ENCODE measurements around the gene PAXIP1.
"Not testable (repeated sequence)": the region's sequence is repeated elsewhere in the genome, so short reads cannot be mapped to it uniquely, and the experiment has no call there.

PAXIP1 gene

GRCh38 chr7:154931906-154932305 is 71.0 kb downstream of the PAXIP1 start:
- Histone ChIP-seq H3K4me1 (ENCODE audit: low read depth, poor library complexity, severe bottlenecking) (no peaks in the 10 kb centered on the region), H3K79me2 (ENCODE audit: insufficient read depth, low read depth) (no peaks in the 10 kb centered on the region), H3K4me3 (IDR thresholded peaks at IDR 0.05; ENCODE audit: insufficient read depth, low read depth, low read length) (no peak overlapping the region), H4K20me1 (ENCODE audit: insufficient read depth) (no peaks in the 10 kb centered on the region), H3K9ac (no peak overlapping the region), H3K36me3 (ENCODE audit: insufficient read depth) (no peaks in the 10 kb centered on the region), H3K4me2 (no peak overlapping the region), H3K27me3 (ENCODE audit: insufficient read depth, low read depth) (no peaks in the 10 kb centered on the region), H3K27ac (no peak overlapping the region), H2AFZ (ENCODE audit: low read depth) (no peak overlapping the region)
- TF ChIP-seq CTCF (conservative IDR thresholded peaks at IDR 0.05; ENCODE audit: low read depth, low read length), result no peak

GRCh38 chr7:154929006-154929726 is 73.8 kb downstream of the PAXIP1 start:
- Histone ChIP-seq H3K79me2 (ENCODE audit: insufficient read depth, low read depth) (no peaks in the 10 kb centered on the region), H3K27ac (no peak overlapping the region), H2AFZ (ENCODE audit: low read depth) (peak overlapping the region; percentile 87; the same call in 1 of the 2 replicates), H3K27me3 (ENCODE audit: insufficient read depth, low read depth) (no peaks in the 10 kb centered on the region), H3K4me3 (IDR thresholded peaks at IDR 0.05; ENCODE audit: insufficient read depth, low read depth, low read length) (peak overlapping the region; percentile 63), H3K36me3 (ENCODE audit: insufficient read depth) (no peaks in the 10 kb centered on the region), H4K20me1 (ENCODE audit: insufficient read depth) (no peaks in the 10 kb centered on the region), H3K4me1 (ENCODE audit: low read depth, poor library complexity, severe bottlenecking) (no peaks in the 10 kb centered on the region), H3K4me2 (peak overlapping the region; percentile 67; the same call in 1 of the 2 replicates), H3K9ac (no peak overlapping the region)
- no peak for TF ChIP-seq CTCF (conservative IDR thresholded peaks at IDR 0.05; ENCODE audit: low read depth, low read length)

- Histone ChIP-seq H2AFZ (ENCODE audit: low read depth) (peak overlapping the region; percentile 87), H3K4me3 (IDR thresholded peaks at IDR 0.05; ENCODE audit: insufficient read depth, low read depth, low read length) (peak overlapping the region; percentile 63), H3K4me2 (peak overlapping the region; percentile 67), H3K27ac (peak overlapping the region; percentile 10; the same call in 1 of the 2 replicates), H3K9ac (peak overlapping the region; percentile 14; the same call in 1 of the 2 replicates), H3K4me1 (ENCODE audit: low read depth, poor library complexity, severe bottlenecking) (no peaks in the 10 kb centered on the region), H3K36me3 (ENCODE audit: insufficient read depth) (no peaks in the 10 kb centered on the region), H3K79me2 (ENCODE audit: insufficient read depth, low read depth) (no peaks in the 10 kb centered on the region), H4K20me1 (ENCODE audit: insufficient read depth) (no peaks in the 10 kb centered on the region), H3K27me3 (ENCODE audit: insufficient read depth, low read depth) (no peaks in the 10 kb centered on the region)
- TF ChIP-seq CTCF (conservative IDR thresholded peaks at IDR 0.05; ENCODE audit: low read depth, low read length), result no peak
These were observed 74.6 kb downstream of the PAXIP1 start for GRCh38 chr7:154928136-154929005.

- Histone ChIP-seq H4K20me1 (ENCODE audit: insufficient read depth) (no peaks in the 10 kb centered on the region), H2AFZ (ENCODE audit: low read depth) (peak overlapping the region; percentile 87), H3K4me2 (peak overlapping the region; percentile 67), H3K27me3 (ENCODE audit: insufficient read depth, low read depth) (no peaks in the 10 kb centered on the region), H3K4me1 (ENCODE audit: low read depth, poor library complexity, severe bottlenecking) (no peaks in the 10 kb centered on the region), H3K4me3 (IDR thresholded peaks at IDR 0.05; ENCODE audit: insufficient read depth, low read depth, low read length) (no peak overlapping the region), H3K36me3 (ENCODE audit: insufficient read depth) (no peaks in the 10 kb centered on the region), H3K9ac (peak overlapping the region; percentile 14; the same call in 1 of the 2 replicates), H3K27ac (peak overlapping the region; percentile 10; the same call in 1 of the 2 replicates), H3K79me2 (ENCODE audit: insufficient read depth, low read depth) (no peaks in the 10 kb centered on the region)
- peak; percentile 94 for TF ChIP-seq CTCF (conservative IDR thresholded peaks at IDR 0.05; ENCODE audit: low read depth, low read length)
These were observed 75.2 kb downstream of the PAXIP1 start for GRCh38 chr7:154927624-154928125.

- H3K27me3 ChIP-seq (ENCODE audit: insufficient read depth, low read depth); H3K27ac ChIP-seq; H3K4me1 ChIP-seq (ENCODE audit: low read depth, poor library complexity, severe bottlenecking); H3K9ac ChIP-seq; H2AFZ ChIP-seq (ENCODE audit: low read depth); H3K4me3 ChIP-seq (IDR thresholded peaks at IDR 0.05; ENCODE audit: insufficient read depth, low read depth, low read length); H4K20me1 ChIP-seq (ENCODE audit: insufficient read depth); H3K4me2 ChIP-seq; H3K36me3 ChIP-seq (ENCODE audit: insufficient read depth); H3K79me2 ChIP-seq (ENCODE audit: insufficient read depth, low read depth): not testable (repeated sequence)
These were observed 80.5 kb downstream of the PAXIP1 start for GRCh38 chr7:154922472-154922871.

Data from KMS-11 (cell line).